GM12878 (cell line): ENCODE results near the gene SCGN. TPM values are rescaled to one million over a fixed set of nuclear protein-coding genes. Genes with fewer than 3 reads are reported as not detected.

Experiments used
- ATAC-seq: fragments of 200-7000 bp; cut with Tn5 transposase; 3 replicates; pipeline ENCODE4 v1.9.1; 2020; ENCODE audit warnings: mild to moderate bottlenecking, moderate library complexity
- BruUV-seq: library from RNA; stranded (reverse); fragments of 400-500 nt; replicated peaks from 2 replicates; lab custom pipeline; 2021; lab: Mats Ljungman, UMichigan
- CTCF ChIA-PET: fragments of 300-600 bp; sonication (Branson Sonifier 250); formaldehyde crosslinking; extraction: SDS; loops from one replicate; lab custom pipeline; 2021; ENCODE audit warnings: inconsistent platforms; lab: Yijun Ruan, JAX
- POLR2A ChIA-PET: fragments of 350-600 bp; formaldehyde crosslinking; extraction: SDS; loops from one replicate; lab custom pipeline; 2021; ENCODE audit warnings: inconsistent platforms; lab: Charles Lee
- RAD21 ChIA-PET: fragments of 300-600 bp; sonication (Branson Sonifier 250); formaldehyde crosslinking; loops from one replicate; lab custom pipeline; 2023; ENCODE audit warnings: antibody characterized with exemption; ENCODE audit not compliant: unreplicated experiment; lab: Charles Lee
- SMC1A ChIA-PET: fragments of 300-600 bp; sonication (Branson Sonifier 250); formaldehyde crosslinking; loops from one replicate; lab custom pipeline; 2023; ENCODE audit not compliant: unreplicated experiment, uncharacterized antibody; lab: Charles Lee
- DNase-seq: peaks from one replicate; pipeline ENCODE4 v3.0.0-alpha.2; 2011; ENCODE audit warnings: low read depth, low spot score
- FAIRE-seq: peaks from 3 replicates; lab custom pipeline; 2011; peaks lifted over from hg19 to GRCh38; lab: Jason Lieb, UNC
- H2AFZ ChIP-seq: 2 replicates; pipeline ENCODE4 v1.6.0; 2011; ENCODE audit warnings: low read depth, low read length, control low read depth; ENCODE audit not compliant: control insufficient read depth
- H3K27ac ChIP-seq: 2 replicates; pipeline ENCODE4 v1.5.1; 2011; ENCODE audit warnings: control low read depth; ENCODE audit not compliant: control insufficient read depth, insufficient read depth
- H3K27me3 ChIP-seq, 2 experiments: replicated peaks in 1 of 2; 2 replicates each; pipeline versions ENCODE4 v1.6.0 to v1.6.1; 2011; ENCODE audit warnings: low read length in 1 of 2; ENCODE audit not compliant: control insufficient read depth in 2 of 2, insufficient read depth in 2 of 2
- H3K36me3 ChIP-seq, 2 experiments: 2 replicates each; pipeline ENCODE4 v1.5.1; 2011; ENCODE audit warnings: low read length in 1 of 2; ENCODE audit not compliant: control insufficient read depth in 2 of 2, insufficient read depth in 2 of 2
- H3K4me1 ChIP-seq: 2 replicates; pipeline ENCODE4 v1.6.1; 2011; ENCODE audit warnings: mild to moderate bottlenecking, low read length, moderate library complexity, mixed read lengths; ENCODE audit not compliant: control insufficient read depth, insufficient read depth
- H3K4me2 ChIP-seq: 2 replicates; pipeline ENCODE4 v1.6.0; 2011; ENCODE audit warnings: control low read depth; ENCODE audit not compliant: control insufficient read depth, insufficient read depth
- H3K4me3 ChIP-seq: fragments of 200-600 bp; sonication (generic); 2 replicates; pipeline ENCODE4 v1.5.1; 2016
- H3K79me2 ChIP-seq: 2 replicates; pipeline ENCODE4 v1.6.0; 2011; ENCODE audit warnings: low read length; ENCODE audit not compliant: control insufficient read depth, insufficient read depth
- H3K9ac ChIP-seq: 2 replicates; pipeline ENCODE4 v1.8.0; 2011; ENCODE audit warnings: low read length, control low read depth, mixed read lengths; ENCODE audit not compliant: control insufficient read depth, insufficient read depth
- H3K9me3 ChIP-seq: replicated peaks from 3 replicates; pipeline ENCODE4 v1.5.1; 2011; ENCODE audit warnings: mild to moderate bottlenecking, low read length; ENCODE audit not compliant: control insufficient read depth, insufficient read depth
- H4K20me1 ChIP-seq: 2 replicates; pipeline ENCODE4 v1.6.0; 2011; ENCODE audit not compliant: control insufficient read depth, insufficient read depth
- CREM ChIP-seq: IDR thresholded peaks from 2 replicates; pipeline ENCODE4 v1.6.1; 2014; ENCODE audit warnings: antibody characterized with exemption, low read depth
- HCFC1 ChIP-seq: fragments of 150-350 bp; IDR thresholded peaks from 2 replicates; pipeline ENCODE4 v1.6.1; 2014; ENCODE audit warnings: low read length
- JUNB ChIP-seq: IDR thresholded peaks from 2 replicates; pipeline ENCODE4 v1.6.1; 2016; ENCODE audit warnings: antibody characterized with exemption, mild to moderate bottlenecking
- KDM1A ChIP-seq: fragments of 200-600 bp; sonication (generic); IDR thresholded peaks from 2 replicates; pipeline ENCODE4 v1.6.1; 2016; ENCODE audit warnings: borderline replicate concordance
- NBN ChIP-seq: fragments of 450-650 bp; IDR thresholded peaks from 2 replicates; pipeline ENCODE4 v1.6.1; 2016
- NR2F1 ChIP-seq: fragments of 450-650 bp; conservative IDR thresholded peaks from 2 replicates; pipeline ENCODE4 v1.6.1; 2017; ENCODE audit warnings: mild to moderate bottlenecking
- NRF1 ChIP-seq: conservative IDR thresholded peaks from 2 replicates; pipeline ENCODE4 v1.6.1; 2011; ENCODE audit warnings: mild to moderate bottlenecking, low read depth, low read length, improper control_type of control experiment
- ZSCAN29 ChIP-seq: fragments of 450-650 bp; IDR thresholded peaks from 2 replicates; pipeline ENCODE4 v1.6.1; 2017; ENCODE audit warnings: mild to moderate bottlenecking, moderate library complexity
- WGBS: methylation state at CpG from one replicate; pipeline ENCODE4 v1.1.6; 2016; ENCODE audit warnings: low lambda C conversion rate; ENCODE audit not compliant: insufficient replicate concordance, insufficient coverage; ENCODE audit errors: missing lambda C conversion rate; 5-methylcytosine and 5-hydroxymethylcytosine counted together
- in situ Hi-C: fragments of 300-500 bp; cut with MboI; formaldehyde crosslinking; loops from 9 replicates; pipeline ENCODE4 v1.14.3; 2018; ENCODE audit warnings: mixed read lengths
- intact Hi-C: fragments of 100-400 bp; cut with micrococcal nuclease; formaldehyde crosslinking; loops from one replicate; pipeline ENCODE4 v1.14.2; 2022; ENCODE audit not compliant: unreplicated experiment
- polyA plus RNA-seq, 11 experiments: library from polyadenylated mRNA; depleted of rRNA in 4 of 11; unstranded in 6 of 11; stranded (reverse) in 5 of 11; fragments of >200 nt; fragmentation: Nextera tagmentation in 4 of 11; fragmentation: Illumina TruSeq in 1 of 11; extraction: Ambion mirVana in 4 of 11; extraction: Trizol in 1 of 11; gene quantifications; 1 replicate in 1 of 11; 2 replicates in 10 of 11; pipeline versions ENCODE4 v1.2.1 to v1.2.3, GENCODE V29; 2011 to 2016; ENCODE audit warnings: inconsistent platforms in 2 of 11, missing spikeins in 2 of 11, low read depth in 1 of 11
- total RNA-seq, 4 experiments: library from RNA; depleted of rRNA in 3 of 4; stranded (reverse); fragments of >200 nt in 3 of 4; fragmentation: Illumina TruSeq in 1 of 4; extraction: Trizol in 1 of 4; gene quantifications; 2 replicates each; pipeline versions ENCODE4 v1.2.1 to v1.2.3, GENCODE V29; 2013 to 2021
- TF ChIP-seq, protein P1 (sequence below): IDR thresholded peaks from 2 replicates; pipeline ENCODE4 v1.6.1; 2012; ENCODE audit warnings: low read depth, low read length, improper control_type of control experiment
- TF ChIP-seq, protein P2 (sequence below): fragments of 450-650 bp; IDR thresholded peaks from 2 replicates; pipeline ENCODE4 v1.6.1; 2016; ENCODE audit warnings: mild to moderate bottlenecking, moderate library complexity, borderline replicate concordance

SCGN gene
- total and polyA plus RNA-seq, 10 of the 15 experiments (the other 5 are each of a cell fraction or from before 2014, with no cell fraction given): not detected

DNA sequence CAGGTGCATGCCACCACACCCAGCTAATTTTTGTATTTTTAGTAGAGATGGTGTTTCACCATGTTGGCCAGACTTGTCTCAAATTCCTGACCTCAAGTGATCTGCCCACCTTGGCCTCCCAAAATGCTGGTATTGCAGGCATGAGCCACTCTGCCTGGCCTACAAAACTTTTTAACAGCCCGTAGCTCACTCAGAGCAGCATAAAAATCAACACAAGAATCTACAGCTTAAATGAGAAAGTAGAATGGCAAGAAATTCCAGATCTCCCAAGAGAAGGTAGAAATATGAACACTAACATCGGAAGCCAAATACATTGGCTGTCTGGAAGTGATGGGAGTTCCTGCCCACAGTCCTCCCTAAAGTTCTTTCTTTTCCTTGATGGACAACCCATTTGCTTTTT, 43.7 kb downstream of the SCGN start:
- Histone ChIP-seq H3K4me3 (no peak overlapping the region), H3K36me3 (no peaks in the 10 kb centered on the region), H3K9me3 (no peaks in the 10 kb centered on the region), H2AFZ (no peak overlapping the region), H3K79me2 (no peaks in the 10 kb centered on the region), H3K4me2 (no peak overlapping the region), H4K20me1 (no peaks in the 10 kb centered on the region), H3K27me3 (no peaks in the 10 kb centered on the region), H3K9ac (no peak overlapping the region), H3K27ac (no peak overlapping the region), H3K4me1 (no peaks in the 10 kb centered on the region)
- SMC1A ChIA-PET: no interaction called here
- in situ Hi-C loops: no loop called here
- POLR2A ChIA-PET: no interaction called here
- 45% methylated on average over 2 of the region's 2 CpGs for WGBS
- no peak for DNase-seq
- TF ChIP-seq CREM (no peak), NR2F1 (no peak), NRF1 (no peak), ZSCAN29 (no peak), JUNB (no peak), KDM1A (no peak), NBN (no peak), HCFC1 (no peak)
- TF ChIP-seq, protein P1, sequence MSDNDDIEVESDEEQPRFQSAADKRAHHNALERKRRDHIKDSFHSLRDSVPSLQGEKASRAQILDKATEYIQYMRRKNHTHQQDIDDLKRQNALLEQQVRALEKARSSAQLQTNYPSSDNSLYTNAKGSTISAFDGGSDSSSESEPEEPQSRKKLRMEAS: no peak
- TF ChIP-seq, protein P2, sequence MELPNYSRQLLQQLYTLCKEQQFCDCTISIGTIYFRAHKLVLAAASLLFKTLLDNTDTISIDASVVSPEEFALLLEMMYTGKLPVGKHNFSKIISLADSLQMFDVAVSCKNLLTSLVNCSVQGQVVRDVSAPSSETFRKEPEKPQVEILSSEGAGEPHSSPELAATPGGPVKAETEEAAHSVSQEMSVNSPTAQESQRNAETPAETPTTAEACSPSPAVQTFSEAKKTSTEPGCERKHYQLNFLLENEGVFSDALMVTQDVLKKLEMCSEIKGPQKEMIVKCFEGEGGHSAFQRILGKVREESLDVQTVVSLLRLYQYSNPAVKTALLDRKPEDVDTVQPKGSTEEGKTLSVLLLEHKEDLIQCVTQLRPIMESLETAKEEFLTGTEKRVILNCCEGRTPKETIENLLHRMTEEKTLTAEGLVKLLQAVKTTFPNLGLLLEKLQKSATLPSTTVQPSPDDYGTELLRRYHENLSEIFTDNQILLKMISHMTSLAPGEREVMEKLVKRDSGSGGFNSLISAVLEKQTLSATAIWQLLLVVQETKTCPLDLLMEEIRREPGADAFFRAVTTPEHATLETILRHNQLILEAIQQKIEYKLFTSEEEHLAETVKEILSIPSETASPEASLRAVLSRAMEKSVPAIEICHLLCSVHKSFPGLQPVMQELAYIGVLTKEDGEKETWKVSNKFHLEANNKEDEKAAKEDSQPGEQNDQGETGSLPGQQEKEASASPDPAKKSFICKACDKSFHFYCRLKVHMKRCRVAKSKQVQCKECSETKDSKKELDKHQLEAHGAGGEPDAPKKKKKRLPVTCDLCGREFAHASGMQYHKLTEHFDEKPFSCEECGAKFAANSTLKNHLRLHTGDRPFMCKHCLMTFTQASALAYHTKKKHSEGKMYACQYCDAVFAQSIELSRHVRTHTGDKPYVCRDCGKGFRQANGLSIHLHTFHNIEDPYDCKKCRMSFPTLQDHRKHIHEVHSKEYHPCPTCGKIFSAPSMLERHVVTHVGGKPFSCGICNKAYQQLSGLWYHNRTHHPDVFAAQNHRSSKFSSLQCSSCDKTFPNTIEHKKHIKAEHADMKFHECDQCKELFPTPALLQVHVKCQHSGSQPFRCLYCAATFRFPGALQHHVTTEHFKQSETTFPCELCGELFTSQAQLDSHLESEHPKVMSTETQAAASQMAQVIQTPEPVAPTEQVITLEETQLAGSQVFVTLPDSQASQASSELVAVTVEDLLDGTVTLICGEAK: no peak
- ATAC-seq: no peak
- no TSS peak for BruUV-seq
- RAD21 ChIA-PET: no interaction called here
- CTCF ChIA-PET: no interaction called here
- intact Hi-C loops: no loop called here
- no peak for FAIRE-seq
